ENCODE results near the gene PITX2. TPM values are rescaled to one million over a fixed set of nuclear protein-coding genes. Genes with fewer than 3 reads are reported as not detected.

Gene PITX2
- total and polyA plus RNA-seq, 2 of the 13 experiments (the other 11 are each of a cell fraction or from before 2014, with no cell fraction given) = not detected

DNA sequence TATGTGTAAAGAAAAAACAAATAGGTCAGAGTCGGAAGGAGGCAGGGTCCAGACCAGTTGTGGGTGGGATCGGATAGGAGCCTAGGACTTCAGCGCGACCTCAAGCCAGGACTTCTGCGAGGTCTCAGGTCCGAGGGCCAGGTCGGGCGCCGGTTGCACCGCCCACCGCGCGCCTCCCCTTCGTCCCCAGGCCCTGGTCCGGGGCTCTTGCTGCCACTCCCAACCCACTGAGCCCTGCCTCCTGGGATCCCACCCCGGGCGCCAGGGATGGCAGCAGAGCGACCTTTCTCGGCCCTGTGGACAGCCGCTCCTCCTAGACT lies 12.3 kb downstream of the PITX2 start:
- no peak for ATAC-seq
- no peak overlapping the region for H3K4me3 ChIP-seq (replicated peaks in 1 of 3; ENCODE audit: insufficient read depth in 1 of 3, low read depth in 2 of 3, low read length in 3 of 3)
- no peak for FAIRE-seq
- intact Hi-C loops (cut with micrococcal nuclease; ENCODE audit: unreplicated experiment) (no loop called here), in situ Hi-C loops (cut with HindIII; ENCODE audit: extremely low pct_ligation_motif_present, low pct_unique_long_range_greater_than_20kb) (no loop called here)
- H3K79me2 ChIP-seq (ENCODE audit: insufficient read depth, low read length) = no peaks in the 10 kb centered on the region
- H3K27me3 ChIP-seq (ENCODE audit: control insufficient read depth in 1 of 2, insufficient read depth in 2 of 2, low read length in 2 of 2) = peaks cover 0 to 38% of the 10 kb centered on the region in 2 experiments; a peak in 3 of 5 replicates
- H3K27ac ChIP-seq (ENCODE audit: extremely low read length, insufficient read depth, low read length) = no peak overlapping the region
- H4K20me1 ChIP-seq (ENCODE audit: insufficient read depth, low read length) = no peaks in the 10 kb centered on the region
- ChIA-PET POLR2A (no interaction called here), CTCF (ENCODE audit: low intra/inter-chr PET ratio, low total read pairs) (no interaction called here)
- H3K9me3 ChIP-seq (ENCODE audit: low read length) = no peaks in the 10 kb centered on the region
- TF ChIP-seq ZNF550 (CRISPR knock-in tag; IDR thresholded peaks at IDR 0.05; ENCODE audit: borderline replicate concordance) (no peak), DMAP1 (CRISPR knock-in tag; IDR thresholded peaks at IDR 0.05) (no peak), TAF1 (CRISPR knock-in tag; IDR thresholded peaks at IDR 0.05) (no peak), RBFOX2 (IDR thresholded peaks at IDR 0.05; ENCODE audit: low read depth, low read length) (no peak), NFATC3 (CRISPR knock-in tag; IDR thresholded peaks at IDR 0.05) (no peak), ZBTB20 (CRISPR knock-in tag; IDR thresholded peaks at IDR 0.05; ENCODE audit: borderline replicate concordance, low read depth) (no peak), GFI1 (CRISPR knock-in tag; IDR thresholded peaks at IDR 0.05; ENCODE audit: borderline replicate concordance) (no peak), TAF15 (IDR thresholded peaks at IDR 0.05; ENCODE audit: low read depth, low read length, poor library complexity, severe bottlenecking) (no peak), ZNF703 (CRISPR knock-in tag; IDR thresholded peaks at IDR 0.05; ENCODE audit: borderline replicate concordance) (no peak), PPARG (CRISPR knock-in tag; conservative IDR thresholded peaks at IDR 0.05) (no peak)
- TF ChIP-seq, protein P1, sequence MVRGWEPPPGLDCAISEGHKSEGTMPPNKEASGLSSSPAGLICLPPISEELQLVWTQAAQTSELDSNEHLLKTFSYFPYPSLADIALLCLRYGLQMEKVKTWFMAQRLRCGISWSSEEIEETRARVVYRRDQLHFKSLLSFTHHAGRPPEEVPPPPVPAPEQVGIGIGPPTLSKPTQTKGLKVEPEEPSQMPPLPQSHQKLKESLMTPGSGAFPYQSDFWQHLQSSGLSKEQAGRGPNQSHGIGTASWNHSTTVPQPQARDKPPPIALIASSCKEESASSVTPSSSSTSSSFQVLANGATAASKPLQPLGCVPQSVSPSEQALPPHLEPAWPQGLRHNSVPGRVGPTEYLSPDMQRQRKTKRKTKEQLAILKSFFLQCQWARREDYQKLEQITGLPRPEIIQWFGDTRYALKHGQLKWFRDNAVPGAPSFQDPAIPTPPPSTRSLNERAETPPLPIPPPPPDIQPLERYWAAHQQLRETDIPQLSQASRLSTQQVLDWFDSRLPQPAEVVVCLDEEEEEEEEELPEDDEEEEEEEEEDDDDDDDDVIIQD (CRISPR knock-in tag; IDR thresholded peaks at IDR 0.05; ENCODE audit: low read depth) = no peak
- WGBS (ENCODE audit: low lambda C conversion rate) = 59% methylated on average over 9 of the region's 20 CpGs
- H3K36me3 ChIP-seq (replicated peaks in 1 of 2; ENCODE audit: control insufficient read depth in 1 of 2, insufficient read depth in 2 of 2, low read length in 2 of 2) = no peaks in the 10 kb centered on the region
- H3K9ac ChIP-seq (ENCODE audit: insufficient read depth, low read depth, low read length) = no peak overlapping the region
- no peak for DNase-seq (ENCODE audit: low spot score)
- no peak overlapping the region for H3K4me2 ChIP-seq (ENCODE audit: low read depth, low read length)
- 0 out of 2 replicates have a peak, but pooled peaks cover 1% of the 10 kb centered on the region for H3K4me1 ChIP-seq (ENCODE audit: insufficient read depth, low read length)
- H2AFZ ChIP-seq (ENCODE audit: low read length) = no peak overlapping the region
- no TSS peak for BruUV-seq (replicated peaks)
